Placental epithelial cell (primary cell): ENCODE results near the gene LRRTM3. TPM values are rescaled to one million over a fixed set of nuclear protein-coding genes. Genes with fewer than 3 reads are reported as not detected.

Source experiments
- total RNA-seq: library from RNA; depleted of rRNA; stranded (reverse); fragments of >200 nt; gene quantifications from 2 replicates; pipeline ENCODE4 v1.2.3, GENCODE V29; 2012

The LRRTM3 gene
- 5.2 and 7.9 TPM in 2 replicates for total RNA-seq

GRCh38 chr10:66925896-66926715 is at the start of gene LRRTM3:
TSS of gene LRRTM3 (plus strand) at chr10:66926036.

